Measurements from ENCODE around the gene ETV3L.

DNA sequence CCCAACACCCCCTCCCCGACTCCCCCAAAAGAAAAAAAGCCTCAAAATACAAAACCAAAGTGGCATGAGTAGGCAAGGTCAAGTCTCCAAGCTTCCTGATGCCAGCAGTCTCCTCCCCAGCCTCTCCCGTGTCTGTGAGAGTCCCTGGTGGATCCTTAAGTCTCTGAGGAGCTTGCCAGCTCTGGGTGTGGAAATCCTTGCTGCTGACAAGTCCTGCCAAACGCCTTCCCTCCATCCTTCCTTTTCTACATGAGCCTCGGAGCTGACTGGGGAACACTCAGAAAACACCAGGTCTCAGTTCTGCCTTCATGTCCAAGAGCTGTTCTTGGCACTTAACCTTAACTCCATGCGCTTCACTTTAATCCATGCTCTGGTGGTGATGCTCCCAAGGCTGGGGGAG lies 3.7 kb upstream of the ETV3L start:
- TF ChIP-seq, protein P1, sequence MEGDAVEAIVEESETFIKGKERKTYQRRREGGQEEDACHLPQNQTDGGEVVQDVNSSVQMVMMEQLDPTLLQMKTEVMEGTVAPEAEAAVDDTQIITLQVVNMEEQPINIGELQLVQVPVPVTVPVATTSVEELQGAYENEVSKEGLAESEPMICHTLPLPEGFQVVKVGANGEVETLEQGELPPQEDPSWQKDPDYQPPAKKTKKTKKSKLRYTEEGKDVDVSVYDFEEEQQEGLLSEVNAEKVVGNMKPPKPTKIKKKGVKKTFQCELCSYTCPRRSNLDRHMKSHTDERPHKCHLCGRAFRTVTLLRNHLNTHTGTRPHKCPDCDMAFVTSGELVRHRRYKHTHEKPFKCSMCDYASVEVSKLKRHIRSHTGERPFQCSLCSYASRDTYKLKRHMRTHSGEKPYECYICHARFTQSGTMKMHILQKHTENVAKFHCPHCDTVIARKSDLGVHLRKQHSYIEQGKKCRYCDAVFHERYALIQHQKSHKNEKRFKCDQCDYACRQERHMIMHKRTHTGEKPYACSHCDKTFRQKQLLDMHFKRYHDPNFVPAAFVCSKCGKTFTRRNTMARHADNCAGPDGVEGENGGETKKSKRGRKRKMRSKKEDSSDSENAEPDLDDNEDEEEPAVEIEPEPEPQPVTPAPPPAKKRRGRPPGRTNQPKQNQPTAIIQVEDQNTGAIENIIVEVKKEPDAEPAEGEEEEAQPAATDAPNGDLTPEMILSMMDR (IDR thresholded peaks at IDR 0.05; ENCODE audit: poor library complexity) = no peak
- TF ChIP-seq EZH2phosphoT487 (IDR thresholded peaks at IDR 0.05; ENCODE audit: low read depth, severe bottlenecking, unreplicated experiment) = no peak
- no peak for TF ChIP-seq EZH2 (IDR thresholded peaks at IDR 0.05; ENCODE audit: borderline replicate concordance)

Measured in hepatocyte (in vitro differentiated cells).